HG03139 (cell line): Measurements from ENCODE around the gene ISL2.

Source experiments
- ATAC-seq: cut with Tn5 transposase; IDR thresholded peaks from one replicate; pipeline ENCODE4 v1.9.1; 2021; ENCODE audit not compliant: unreplicated experiment

Gene ISL2

GRCh38 chr15:76341366-76342057, 4.9 kb downstream of the ISL2 start:
- ATAC-seq = no peak

GRCh38 chr15:76342058-76342381, 5.4 kb downstream of the ISL2 start:
- ATAC-seq = no peak

- ATAC-seq = no peak
Observed at GRCh38 chr15:76342382-76343201, 6.0 kb downstream of the ISL2 start.

- no peak for ATAC-seq
Observed at GRCh38 chr15:76343313-76343996, 6.9 kb downstream of the ISL2 start.

- no peak for ATAC-seq
Observed at GRCh38 chr15:76344893-76345582, 8.5 kb downstream of the ISL2 start.

- no peak for ATAC-seq
Observed at GRCh38 chr15:76345583-76345879, 9.0 kb downstream of the ISL2 start.

- no peak for ATAC-seq
Observed at GRCh38 chr15:76345880-76346668, 9.5 kb downstream of the ISL2 start.

GRCh38 chr15:76346669-76347481, 10.3 kb downstream of the ISL2 start:
- ATAC-seq = no peak

GRCh38 chr15:76347482-76348055, 11.0 kb downstream of the ISL2 start:
- no peak for ATAC-seq

- no peak for ATAC-seq
Observed at GRCh38 chr15:76349301-76350070, 12.9 kb downstream of the ISL2 start.

- ATAC-seq = no peak
Observed at GRCh38 chr15:76353023-76353577, 16.5 kb downstream of the ISL2 start.

- no peak for ATAC-seq
Observed at GRCh38 chr15:76353903-76354302, 17.3 kb downstream of the ISL2 start.

- ATAC-seq = no peak
Observed at GRCh38 chr15:76354823-76355440, 18.4 kb downstream of the ISL2 start.

- ATAC-seq = no peak
Observed at GRCh38 chr15:76358453-76358852, 21.9 kb downstream of the ISL2 start.

GRCh38 chr15:76359152-76359551, 22.6 kb downstream of the ISL2 start:
- no peak for ATAC-seq

GRCh38 chr15:76360416-76360815, 23.8 kb downstream of the ISL2 start:
- ATAC-seq = no peak

- ATAC-seq = no peak
Observed at GRCh38 chr15:76363251-76363650, 26.7 kb downstream of the ISL2 start.

- ATAC-seq = no peak
Observed at GRCh38 chr15:76366714-76367113, 30.1 kb downstream of the ISL2 start.
